ENCODE measurements around the gene PRKCE.
A peak's percentile ranks its signal among the peaks of the same experiment; 100 is the strongest.
"Not testable (repeated sequence)": the region's sequence is repeated elsewhere in the genome, so short reads cannot be mapped to it uniquely, and the experiment has no call there.

PRKCE gene

GRCh38 chr2:45864121-45864520, 212.6 kb downstream of the PRKCE start:
- DNase-seq: no peak

- DNase-seq: no peak
These were observed 215.9 kb downstream of the PRKCE start for GRCh38 chr2:45867349-45867748.

- no peak for DNase-seq
These were observed 216.3 kb downstream of the PRKCE start for GRCh38 chr2:45867800-45868199.

- DNase-seq: peak; percentile 85
These were observed 217.7 kb downstream of the PRKCE start for GRCh38 chr2:45869165-45869501.

- DNase-seq: no peak
These were observed 219.6 kb downstream of the PRKCE start for GRCh38 chr2:45871025-45871424.

GRCh38 chr2:45871541-45871940, 220.1 kb downstream of the PRKCE start:
- DNase-seq: no peak

- no peak for DNase-seq
These were observed 220.7 kb downstream of the PRKCE start for GRCh38 chr2:45872211-45872610.

GRCh38 chr2:45874344-45874743, 222.9 kb downstream of the PRKCE start:
- no peak for DNase-seq

GRCh38 chr2:45876611-45877010, 225.1 kb downstream of the PRKCE start:
- no peak for DNase-seq

GRCh38 chr2:45879406-45879805, 227.9 kb downstream of the PRKCE start:
- no peak for DNase-seq

GRCh38 chr2:45879936-45880335, 228.5 kb downstream of the PRKCE start:
- no peak for DNase-seq

- no peak for DNase-seq
These were observed 230.6 kb downstream of the PRKCE start for GRCh38 chr2:45881970-45882581.

- no peak for DNase-seq
These were observed 231.5 kb downstream of the PRKCE start for GRCh38 chr2:45882707-45883602.

GRCh38 chr2:45883603-45884000, 232.1 kb downstream of the PRKCE start:
- DNase-seq: no peak

GRCh38 chr2:45884126-45884525, 232.7 kb downstream of the PRKCE start:
- DNase-seq: no peak

- no peak for DNase-seq
These were observed 233.7 kb downstream of the PRKCE start for GRCh38 chr2:45885171-45885621.

GRCh38 chr2:45886171-45886663, 234.7 kb downstream of the PRKCE start:
- DNase-seq: no peak

GRCh38 chr2:45888167-45888566, 236.7 kb downstream of the PRKCE start:
- peak; percentile 35 for DNase-seq

- no peak for DNase-seq
These were observed 237.2 kb downstream of the PRKCE start for GRCh38 chr2:45888641-45889040.

- peak; percentile 46 for DNase-seq
These were observed 237.6 kb downstream of the PRKCE start for GRCh38 chr2:45889053-45889452.

GRCh38 chr2:45889620-45890370, 238.3 kb downstream of the PRKCE start:
- no peak for DNase-seq

- not testable (repeated sequence) for DNase-seq
These were observed 238.8 kb downstream of the PRKCE start for GRCh38 chr2:45890371-45890646.

- no peak for DNase-seq
These were observed 239.3 kb downstream of the PRKCE start for GRCh38 chr2:45890819-45891218.

Data from fibroblast of skin of back (primary cell).